H1 (cell line): ENCODE results near the gene E2F3. TPM values are rescaled to one million over a fixed set of nuclear protein-coding genes. Genes with fewer than 3 reads are reported as not detected.

Experiments used
- CTCF ChIA-PET: fragments of 300-600 bp; sonication (Branson Sonifier 250); formaldehyde crosslinking; loops from one replicate; lab custom pipeline; 2021; ENCODE audit not compliant: partially characterized antibody; lab: Charles Lee
- POLR2A ChIA-PET: fragments of 300-600 bp; sonication (Branson Sonifier 250); formaldehyde crosslinking; loops from one replicate; lab custom pipeline; 2021; ENCODE audit warnings: inconsistent platforms; ENCODE audit not compliant: partially characterized antibody; lab: Charles Lee
- DNase-seq, 2 experiments: peaks; one replicate each; pipeline versions ENCODE4 v3.0.0 to v3.0.0-alpha.2; 2010 to 2022; ENCODE audit warnings: low spot score in 2 of 2, low read depth in 1 of 2, mixed read lengths in 1 of 2
- FAIRE-seq: peaks from 2 replicates; lab custom pipeline; 2011; peaks lifted over from hg19 to GRCh38; lab: Jason Lieb, UNC
- H2AFZ ChIP-seq: 2 replicates; pipeline ENCODE4 v1.8.1; 2012; ENCODE audit warnings: low read length, inconsistent platforms
- H2AK5ac ChIP-seq: 2 replicates; pipeline ENCODE4 v1.6.1; 2013; ENCODE audit warnings: low read depth, low read length
- H2BK120ac ChIP-seq: replicated peaks from 2 replicates; pipeline ENCODE3; 2013; ENCODE audit warnings: low read depth, low read length, inconsistent platforms
- H2BK12ac ChIP-seq: 2 replicates; pipeline ENCODE4 v1.6.1; 2013; ENCODE audit warnings: low read depth, low read length
- H2BK15ac ChIP-seq: 2 replicates; pipeline ENCODE4 v1.6.1; 2013; ENCODE audit warnings: low read length
- H2BK20ac ChIP-seq: 2 replicates; pipeline ENCODE4 v1.6.1; 2013; ENCODE audit warnings: low read length
- H2BK5ac ChIP-seq: 2 replicates; pipeline ENCODE4 v1.6.1; 2013; ENCODE audit warnings: low read depth, low read length
- H3K14ac ChIP-seq: 2 replicates; pipeline ENCODE4 v1.6.1; 2013; ENCODE audit warnings: inconsistent platforms; ENCODE audit not compliant: insufficient read length
- H3K18ac ChIP-seq: 2 replicates; pipeline ENCODE4 v1.6.1; 2013; ENCODE audit warnings: low read length; ENCODE audit errors: extremely low read depth
- H3K23ac ChIP-seq: 2 replicates; pipeline ENCODE4 v1.6.1; 2013; ENCODE audit warnings: inconsistent platforms; ENCODE audit not compliant: insufficient read length
- H3K23me2 ChIP-seq: 2 replicates; pipeline ENCODE4 v1.6.1; 2013; ENCODE audit warnings: low read depth, low read length
- H3K27ac ChIP-seq: 2 replicates; pipeline ENCODE4 v1.6.1; 2011; ENCODE audit warnings: low read depth, low read length, inconsistent platforms
- H3K27me3 ChIP-seq, 4 experiments: replicated peaks in 1 of 4; 1 replicate in 1 of 4; 2 replicates in 3 of 4; pipeline versions ENCODE4 v1.6.1 to v1.8.1; 2011 to 2013; ENCODE audit warnings: low read length in 3 of 4, mild to moderate bottlenecking in 3 of 4, inconsistent platforms in 2 of 4, mixed read lengths in 2 of 4, moderate library complexity in 1 of 4; ENCODE audit not compliant: control insufficient read depth in 3 of 4, insufficient read depth in 3 of 4; ENCODE audit errors: extremely low read depth in 1 of 4
- H3K36me3 ChIP-seq, 4 experiments: 2 replicates each; pipeline versions ENCODE4 v1.6.1 to v1.8.1; 2011 to 2013; ENCODE audit warnings: mild to moderate bottlenecking in 4 of 4, low read length in 3 of 4, moderate library complexity in 2 of 4, control low read depth in 1 of 4, inconsistent platforms in 1 of 4; ENCODE audit not compliant: insufficient read depth in 4 of 4, control insufficient read depth in 2 of 4
- H3K4ac ChIP-seq: replicated peaks from 2 replicates; pipeline ENCODE3; 2013; ENCODE audit warnings: low read length, low read depth, mixed read lengths, inconsistent platforms; ENCODE audit not compliant: insufficient read length
- H3K4me1 ChIP-seq, 4 experiments: replicated peaks in 1 of 4; 1 replicate in 1 of 4; 2 replicates in 3 of 4; pipeline versions ENCODE4 v1.6.1 to v1.8.1; 2011 to 2013; ENCODE audit warnings: low read length in 3 of 4, inconsistent platforms in 2 of 4, mixed read lengths in 1 of 4; ENCODE audit not compliant: insufficient read depth in 4 of 4, control insufficient read depth in 3 of 4
- H3K4me2 ChIP-seq, 2 experiments: 2 replicates each; pipeline versions ENCODE4 v1.6.1 to v1.8.1; 2011 to 2013; ENCODE audit warnings: low read depth in 2 of 2, low read length in 2 of 2, control low read depth in 1 of 2, inconsistent platforms in 1 of 2, mild to moderate bottlenecking in 1 of 2; ENCODE audit not compliant: insufficient read depth in 1 of 2
- H3K4me3 ChIP-seq, 4 experiments: fragments of 200-600, 300-600 bp in 1 of 4; sonication (generic), shearing (Covaris generic), sonication (Bioruptor Twin) in 1 of 4; 2 replicates each; pipeline versions ENCODE4 v1.5.1 to v1.8.1; 2011 to 2016; ENCODE audit warnings: low read length in 4 of 4, low read depth in 3 of 4, control low read depth in 2 of 4, inconsistent platforms in 2 of 4, mild to moderate bottlenecking in 2 of 4, mixed read lengths in 1 of 4, moderate library complexity in 1 of 4; ENCODE audit not compliant: insufficient read depth in 2 of 4; ENCODE audit errors: extremely low read depth in 1 of 4
- H3K56ac ChIP-seq: replicated peaks from 2 replicates; pipeline ENCODE3; 2013; ENCODE audit warnings: low read depth, mild to moderate bottlenecking, mixed read lengths, low read length, inconsistent platforms; ENCODE audit not compliant: insufficient read length
- H3K79me1 ChIP-seq: 2 replicates; pipeline ENCODE4 v1.6.1; 2013; ENCODE audit warnings: low read depth, low read length, control low read depth
- H3K79me2 ChIP-seq, 2 experiments: 2 replicates each; pipeline versions ENCODE4 v1.6.1 to v1.8.1; 2012 to 2013; ENCODE audit warnings: low read length in 2 of 2, mild to moderate bottlenecking in 2 of 2, inconsistent platforms in 1 of 2; ENCODE audit not compliant: insufficient read depth in 2 of 2, control insufficient read depth in 1 of 2
- H3K9ac ChIP-seq, 4 experiments: replicated peaks in 1 of 4; 1 replicate in 1 of 4; 2 replicates in 3 of 4; pipeline versions ENCODE4 v1.6.1 to v1.8.1; 2011 to 2013; ENCODE audit warnings: low read depth in 3 of 4, low read length in 3 of 4, control low read depth in 2 of 4, mild to moderate bottlenecking in 2 of 4, moderate library complexity in 2 of 4, inconsistent platforms in 1 of 4; ENCODE audit errors: extremely low read depth in 1 of 4
- H3K9me3 ChIP-seq, 2 experiments: 2 replicates each; pipeline versions ENCODE4 v1.6.1 to v1.8.1; 2012 to 2013; ENCODE audit warnings: mild to moderate bottlenecking in 2 of 2, moderate library complexity in 2 of 2, control low read depth in 1 of 2, inconsistent platforms in 1 of 2, low read depth in 1 of 2, low read length in 1 of 2, mixed read lengths in 1 of 2; ENCODE audit not compliant: insufficient read depth in 2 of 2
- H4K20me1 ChIP-seq, 2 experiments: replicated peaks in 1 of 2; 2 replicates each; pipeline versions ENCODE3 to v1.8.1; 2011 to 2013; ENCODE audit warnings: inconsistent platforms in 2 of 2, low read length in 2 of 2, mild to moderate bottlenecking in 1 of 2; ENCODE audit not compliant: insufficient read depth in 2 of 2, control insufficient read depth in 1 of 2
- H4K5ac ChIP-seq: 2 replicates; pipeline ENCODE4 v1.6.1; 2013; ENCODE audit warnings: low read length, low read depth, mixed read lengths, inconsistent platforms; ENCODE audit not compliant: insufficient read length
- H4K8ac ChIP-seq: 2 replicates; pipeline ENCODE4 v1.8.0; 2013; ENCODE audit warnings: mild to moderate bottlenecking, moderate library complexity, low read length, inconsistent platforms; ENCODE audit not compliant: insufficient read depth; ENCODE audit errors: extremely low read depth
- H4K91ac ChIP-seq: replicated peaks from 2 replicates; pipeline ENCODE3; 2013; ENCODE audit warnings: low read length, mixed read lengths, inconsistent platforms; ENCODE audit not compliant: insufficient read length
- CBX5 ChIP-seq: fragments of 300-800, 300-1000 bp; sonication (generic); IDR thresholded peaks from 2 replicates; pipeline ENCODE4 v1.7.1; 2016; ENCODE audit warnings: antibody characterized with exemption, low read length, low read depth
- CHD2 ChIP-seq: IDR thresholded peaks from 2 replicates; pipeline ENCODE4 v1.6.1; 2012; ENCODE audit warnings: low read length, improper control_type of control experiment
- FOSL1 ChIP-seq: IDR thresholded peaks from 2 replicates; pipeline ENCODE4 v1.6.1; 2011; ENCODE audit warnings: mild to moderate bottlenecking, low read depth, low read length, moderate library complexity; ENCODE audit not compliant: insufficient read depth
- HDAC2 ChIP-seq, 2 experiments: fragments of 300-600 bp in 1 of 2; sonication (generic) in 1 of 2; IDR thresholded peaks; 2 replicates each; pipeline ENCODE4 v1.6.1; 2011 to 2012; ENCODE audit warnings: low read depth in 2 of 2, low read length in 2 of 2, mild to moderate bottlenecking in 2 of 2, moderate library complexity in 2 of 2, borderline replicate concordance in 1 of 2, inconsistent platforms in 1 of 2
- KDM5A ChIP-seq: fragments of 200-600 bp; IDR thresholded peaks from 2 replicates; pipeline ENCODE4 v1.7.1; 2012; ENCODE audit warnings: mild to moderate bottlenecking, low read length, inconsistent platforms, mixed read lengths
- RNF2 ChIP-seq: fragments of 200-900, 300-1000 bp; sonication (generic); IDR thresholded peaks from 2 replicates; pipeline ENCODE4 v1.7.1; 2016; ENCODE audit warnings: borderline replicate concordance, low read depth, mild to moderate bottlenecking, antibody characterized with exemption, low read length; ENCODE audit not compliant: poor library complexity, severe bottlenecking; ENCODE audit errors: missing control alignments
- USF2 ChIP-seq: IDR thresholded peaks from 2 replicates; pipeline ENCODE4 v1.6.1; 2011; ENCODE audit warnings: low read length, improper control_type of control experiment
- WGBS, 2 experiments: shearing (Covaris generic) in 1 of 2; methylation state at CpG; one replicate each; pipeline versions ENCODE4 v1.1.6 to v1.1.7; 2013 to 2015; ENCODE audit warnings: low lambda C conversion rate in 2 of 2, mixed read lengths in 2 of 2, inconsistent platforms in 1 of 2, low coverage in 1 of 2, missing lambda C conversion rate in 1 of 2; ENCODE audit not compliant: insufficient replicate concordance in 2 of 2, insufficient coverage in 1 of 2, insufficient read length in 1 of 2; ENCODE audit errors: extremely low coverage in 1 of 2, missing lambda C conversion rate in 1 of 2; 5-methylcytosine and 5-hydroxymethylcytosine counted together
- polyA plus RNA-seq, 7 experiments: library from polyadenylated mRNA; depleted of rRNA in 3 of 7; stranded (reverse) in 5 of 7; unstranded in 2 of 7; fragments of >200 nt in 5 of 7; fragments of 200-250 nt in 2 of 7; gene quantifications; 1 replicate in 5 of 7; 2 replicates in 1 of 7; 4 replicates in 1 of 7; pipeline versions ENCODE4 v1.2.1 to v1.2.3, GENCODE V29; 2011 to 2013; ENCODE audit warnings: missing spikeins in 2 of 7, mixed read lengths in 2 of 7
- total RNA-seq: library from RNA; stranded (reverse); fragmentation: NEBNext Ultra II Directional; extraction: Animal tissue kit (Norgen Biotek cat#: 25700); gene quantifications from 2 replicates; pipeline ENCODE4 v1.2.1, GENCODE V29; 2021

Gene E2F3
- total and polyA plus RNA-seq, 2 of the 8 experiments (the other 6 are each of a cell fraction or from before 2014, with no cell fraction given) = 14.9 to 42.2 TPM

GRCh38 chr6:20367743-20368485 lies 33.8 kb upstream of the E2F3 start:
- H4K8ac ChIP-seq = no peak overlapping the region
- POLR2A ChIA-PET = no interaction called here
- no peaks in the 10 kb centered on the region for H3K23me2 ChIP-seq
- no peak overlapping the region for H3K4ac ChIP-seq
- H2BK12ac ChIP-seq = no peak overlapping the region
- H3K4me1 ChIP-seq = no peaks in the 10 kb centered on the region
- H3K27ac ChIP-seq = no peak overlapping the region
- no peak overlapping the region for H2BK120ac ChIP-seq
- no peaks in the 10 kb centered on the region for H3K9me3 ChIP-seq
- no peak overlapping the region for H3K14ac ChIP-seq
- no peaks in the 10 kb centered on the region for H3K79me2 ChIP-seq
- CTCF ChIA-PET = interaction anchor here (0.8 to 1.3 kb wide), 3 partner anchors 10 to 696 kb away, joined by 3 to 4 read pairs (median 3); no protein-coding TSS in a partner anchor
- H2BK20ac ChIP-seq = no peak overlapping the region
- FAIRE-seq = no peak
- H2AK5ac ChIP-seq = no peak overlapping the region
- H3K9ac ChIP-seq = no peak overlapping the region
- H2BK15ac ChIP-seq = no peak overlapping the region
- H3K4me3 ChIP-seq = no peak overlapping the region
- H4K20me1 ChIP-seq = no peaks in the 10 kb centered on the region
- no peak overlapping the region for H2AFZ ChIP-seq
- H4K5ac ChIP-seq = no peak overlapping the region
- H3K36me3 ChIP-seq = no peaks in the 10 kb centered on the region
- H3K79me1 ChIP-seq = no peaks in the 10 kb centered on the region
- H2BK5ac ChIP-seq = no peak overlapping the region
- no peak for TF ChIP-seq CBX5
- TF ChIP-seq CHD2 = no peak
- TF ChIP-seq HDAC2 (IDR thresholded peaks at IDR 0.05; ENCODE audit: borderline replicate concordance in 1 of 2, low read depth in 2 of 2, low read length in 2 of 2) = no peak
- TF ChIP-seq RNF2 = no peak
- no peak for TF ChIP-seq USF2
- no peak for TF ChIP-seq FOSL1
- no peak for TF ChIP-seq KDM5A
- TF ChIP-seq, all 59 proteins: peak for 0
- no peak for DNase-seq
- Histone ChIP-seq H3K23ac (no peak overlapping the region), H4K91ac (no peak overlapping the region), H3K27me3 (no peaks in the 10 kb centered on the region; a peak in 1 of 7 replicates), H3K4me2 (no peak overlapping the region), H3K18ac (no peak overlapping the region), H3K56ac (no peak overlapping the region)
- 79% methylated on average over 1 of the region's 1 CpG; no CpG with 5 or more reads in 1 of the 2 experiments for WGBS, 2 experiments
